ENCODE results near the gene FAM177B. TPM values are rescaled to one million over a fixed set of nuclear protein-coding genes. Genes with fewer than 3 reads are reported as not detected.

The FAM177B gene
- total RNA-seq, 4 donors from 2014 or later = 0.33 TPM; not detected in 3

GRCh38 chr1:222697826-222698225, 39.2 kb upstream of the FAM177B start:
- Histone ChIP-seq H3K4me3 (replicated peaks in 1 of 3) (no peak overlapping the region), H3K36me3 (peaks cover 5 to 7% of the 10 kb centered on the region in 2 donors), H3K27me3 (no peaks in the 10 kb centered on the region), H3K27ac (no peak overlapping the region), H3K9me3 (no peaks in the 10 kb centered on the region), H3K4me1 (no peaks in the 10 kb centered on the region)
- TF ChIP-seq, protein P1, sequence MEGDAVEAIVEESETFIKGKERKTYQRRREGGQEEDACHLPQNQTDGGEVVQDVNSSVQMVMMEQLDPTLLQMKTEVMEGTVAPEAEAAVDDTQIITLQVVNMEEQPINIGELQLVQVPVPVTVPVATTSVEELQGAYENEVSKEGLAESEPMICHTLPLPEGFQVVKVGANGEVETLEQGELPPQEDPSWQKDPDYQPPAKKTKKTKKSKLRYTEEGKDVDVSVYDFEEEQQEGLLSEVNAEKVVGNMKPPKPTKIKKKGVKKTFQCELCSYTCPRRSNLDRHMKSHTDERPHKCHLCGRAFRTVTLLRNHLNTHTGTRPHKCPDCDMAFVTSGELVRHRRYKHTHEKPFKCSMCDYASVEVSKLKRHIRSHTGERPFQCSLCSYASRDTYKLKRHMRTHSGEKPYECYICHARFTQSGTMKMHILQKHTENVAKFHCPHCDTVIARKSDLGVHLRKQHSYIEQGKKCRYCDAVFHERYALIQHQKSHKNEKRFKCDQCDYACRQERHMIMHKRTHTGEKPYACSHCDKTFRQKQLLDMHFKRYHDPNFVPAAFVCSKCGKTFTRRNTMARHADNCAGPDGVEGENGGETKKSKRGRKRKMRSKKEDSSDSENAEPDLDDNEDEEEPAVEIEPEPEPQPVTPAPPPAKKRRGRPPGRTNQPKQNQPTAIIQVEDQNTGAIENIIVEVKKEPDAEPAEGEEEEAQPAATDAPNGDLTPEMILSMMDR (IDR thresholded peaks at IDR 0.05) = no peak
- TF ChIP-seq POLR2A (IDR thresholded peaks at IDR 0.05) = no peak
- 87 to 93% methylated on average over 2 of the region's 2 CpGs for WGBS, 2 donors
- DNase-seq = no peak
- intact Hi-C loops (cut with DNase I) = no loop called here

DNA sequence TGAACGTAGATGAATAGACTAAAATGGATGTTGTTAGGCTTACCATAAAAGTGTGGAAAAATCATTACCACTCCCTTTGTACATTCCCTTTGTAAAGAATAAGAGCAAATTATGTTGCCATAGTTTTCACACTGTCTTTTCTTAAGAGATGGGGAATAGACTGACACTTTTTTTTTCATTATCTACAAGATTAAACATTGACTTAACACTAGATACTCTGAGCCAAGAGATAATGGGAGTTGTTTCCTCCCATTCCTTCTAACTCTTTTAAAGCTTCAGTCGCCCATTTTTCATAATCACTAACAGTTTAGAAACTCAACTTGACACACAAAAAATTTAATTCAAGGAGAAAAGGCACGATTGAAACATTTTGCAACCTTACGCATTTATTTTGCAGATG, 34.8 kb upstream of the FAM177B start:
- Histone ChIP-seq H3K36me3 (peaks cover 5 to 7% of the 10 kb centered on the region in 2 donors), H3K4me1 (no peaks in the 10 kb centered on the region), H3K27ac (no peak overlapping the region), H3K4me3 (replicated peaks in 1 of 3) (no peak overlapping the region), H3K27me3 (no peaks in the 10 kb centered on the region), H3K9me3 (no peaks in the 10 kb centered on the region)
- intact Hi-C loops (cut with DNase I) = no loop called here
- no peak for DNase-seq
- WGBS, 2 donors = 91% methylated on average over 4 of the region's 4 CpGs
- TF ChIP-seq, protein P1 (IDR thresholded peaks at IDR 0.05) = no peak
- no peak for TF ChIP-seq POLR2A (IDR thresholded peaks at IDR 0.05)

- no peak for DNase-seq
- no peaks in the 10 kb centered on the region for H3K27me3 ChIP-seq
- H3K36me3 ChIP-seq = peaks cover 5 to 7% of the 10 kb centered on the region in 2 donors
- no peaks in the 10 kb centered on the region for H3K9me3 ChIP-seq
- intact Hi-C loops (cut with DNase I) = no loop called here
- no peaks in the 10 kb centered on the region for H3K4me1 ChIP-seq
- H3K27ac ChIP-seq = no peak overlapping the region
- TF ChIP-seq POLR2A (IDR thresholded peaks at IDR 0.05) = no peak
- TF ChIP-seq, protein P1 (IDR thresholded peaks at IDR 0.05) = no peak
- 96% methylated on average over 1 of the region's 1 CpG for WGBS, 2 donors
- H3K4me3 ChIP-seq (replicated peaks in 1 of 3) = no peak overlapping the region
Measured at GRCh38 chr1:222704260-222704659, 32.7 kb upstream of the FAM177B start.

DNA sequence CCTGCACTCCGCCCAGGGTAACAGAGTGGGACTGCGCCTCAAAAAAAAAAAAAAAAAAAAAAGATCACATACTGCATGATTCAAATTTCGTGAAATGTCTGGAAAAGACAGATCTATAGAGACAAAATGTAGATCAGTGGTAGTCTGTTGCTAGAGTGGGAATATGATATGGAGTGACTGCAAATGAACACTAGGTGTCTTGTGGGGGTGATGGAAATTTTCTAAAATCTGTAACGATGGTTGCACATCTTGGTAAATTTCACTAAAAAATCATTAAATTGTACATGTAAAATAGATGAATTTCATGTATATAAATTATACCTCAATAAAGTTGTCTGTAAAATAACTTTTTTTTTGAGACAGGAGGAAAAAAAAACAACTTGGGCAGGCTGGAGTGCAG, 30.2 kb upstream of the FAM177B start:
- Histone ChIP-seq H3K27ac (no peak overlapping the region), H3K9me3 (no peaks in the 10 kb centered on the region), H3K36me3 (peaks cover 1 to 5% of the 10 kb centered on the region in 2 donors), H3K27me3 (no peaks in the 10 kb centered on the region), H3K4me1 (peaks cover 10 to 13% of the 10 kb centered on the region in 2 donors), H3K4me3 (replicated peaks in 1 of 3) (no peak overlapping the region)
- no peak for DNase-seq
- WGBS, 2 donors = 75 to 90% methylated on average over 4 of the region's 4 CpGs
- TF ChIP-seq, protein P1 (IDR thresholded peaks at IDR 0.05) = no peak
- no peak for TF ChIP-seq POLR2A (IDR thresholded peaks at IDR 0.05)
- intact Hi-C loops (cut with DNase I) = no loop called here

DNA sequence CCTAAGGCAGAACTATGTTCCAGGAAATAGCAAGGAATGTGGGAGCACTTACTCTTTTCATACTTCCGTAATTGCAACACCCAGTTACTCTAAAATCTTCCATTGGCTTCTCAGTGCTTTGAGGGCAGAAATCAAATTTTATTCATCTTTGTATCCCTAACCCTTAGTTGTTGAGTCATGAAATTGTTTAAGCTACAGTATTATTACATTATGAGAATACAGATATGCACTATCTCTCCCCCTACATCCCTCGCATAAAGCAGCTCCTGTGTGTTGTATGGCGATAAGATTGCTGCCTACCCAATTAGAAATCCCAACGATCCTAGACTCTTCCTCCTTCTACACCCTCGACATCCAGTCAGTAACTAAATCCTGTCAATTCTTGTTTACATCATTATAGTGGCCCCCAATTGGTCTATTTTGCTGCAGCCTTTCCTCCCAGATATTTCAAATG, 27.3 kb upstream of the FAM177B start:
- intact Hi-C loops (cut with DNase I) = loop anchor here (5.0 kb wide), 1 partner anchor 67 kb away; no protein-coding TSS in a partner anchor
- TF ChIP-seq, protein P1 (IDR thresholded peaks at IDR 0.05) = no peak
- TF ChIP-seq POLR2A (IDR thresholded peaks at IDR 0.05) = no peak
- H3K9me3 ChIP-seq = no peaks in the 10 kb centered on the region
- peaks cover 13 to 17% of the 10 kb centered on the region in 2 donors for H3K4me1 ChIP-seq
- H3K36me3 ChIP-seq = no peaks in the 10 kb centered on the region
- 87 to 89% methylated on average over 5 of the region's 5 CpGs for WGBS, 2 donors
- DNase-seq = no peak
- no peak overlapping the region for H3K27ac ChIP-seq
- no peak overlapping the region for H3K4me3 ChIP-seq (replicated peaks in 1 of 3)
- H3K27me3 ChIP-seq = no peaks in the 10 kb centered on the region

All from thyroid gland (tissue), 4 donors.